Measurements from ENCODE around the gene MORN1. TPM values are rescaled to one million over a fixed set of nuclear protein-coding genes. Genes with fewer than 3 reads are reported as not detected.

MORN1 gene
- total and polyA plus RNA-seq, 2 of the 4 experiments (the other 2 are of a cell fraction), result 3.0 to 4.2 TPM

- Histone ChIP-seq H2AK9ac (replicated peaks; ENCODE audit: low read depth, low read length, poor library complexity) (no peak overlapping the region), H2AFZ (replicated peaks; ENCODE audit: low read length, poor library complexity) (no peak overlapping the region), H2AK5ac (ENCODE audit: low read depth, low read length) (no peak overlapping the region), H3K9ac (ENCODE audit: low read depth, low read length) (no peak overlapping the region), H3K9me3 (ENCODE audit: control insufficient read depth, insufficient read depth, low read length) (no peaks in the 10 kb centered on the region), H2BK15ac (ENCODE audit: low read depth, low read length) (no peak overlapping the region), H3K23ac (ENCODE audit: low read depth, low read length) (no peak overlapping the region), H3K9me1 (ENCODE audit: insufficient read depth, low read length) (no peaks in the 10 kb centered on the region), H4K91ac (ENCODE audit: insufficient read depth, low read depth, low read length) (no peak overlapping the region), H3K4me3 (ENCODE audit: insufficient read depth, low read depth, low read length) (no peak overlapping the region), H3K4ac (ENCODE audit: low read depth, low read length) (no peak overlapping the region), H3K27ac (ENCODE audit: insufficient read depth, low read length) (no peak overlapping the region), H3K4me1 (ENCODE audit: control insufficient read depth, insufficient read depth, low read length) (no peaks in the 10 kb centered on the region), H4K5ac (ENCODE audit: low read depth, low read length) (no peak overlapping the region), H3K27me3 (ENCODE audit: control insufficient read depth, insufficient read depth, low read length) (no peaks in the 10 kb centered on the region), H3K4me2 (ENCODE audit: low read depth, low read length) (no peak overlapping the region), H2BK120ac (ENCODE audit: low read depth, low read length) (no peak overlapping the region), H4K20me1 (ENCODE audit: insufficient read depth, low read length) (no peaks in the 10 kb centered on the region), H3K14ac (replicated peaks; ENCODE audit: low read depth, low read length) (no peak overlapping the region), H3K79me1 (ENCODE audit: low read depth in 1 of 2, low read length in 2 of 2) (no peaks in the 10 kb centered on the region), H3K56ac (ENCODE audit: extremely low read depth, insufficient read depth, low read length) (no peak overlapping the region), H3K18ac (ENCODE audit: low read depth, low read length) (no peak overlapping the region), H2BK20ac (ENCODE audit: low read depth, low read length) (no peak overlapping the region), H4K8ac (ENCODE audit: low read depth in 2 of 2, low read length in 2 of 2) (no peak overlapping the region), H2BK5ac (ENCODE audit: low read depth, low read length, poor library complexity, severe bottlenecking) (no peak overlapping the region), H3K36me3 (ENCODE audit: control insufficient read depth, insufficient read depth, low read length) (no peaks in the 10 kb centered on the region)
- intact Hi-C loops (cut with micrococcal nuclease), result no loop called here
- dilution Hi-C loops (cut with HindIII; ENCODE audit: low sequenced_read_pairs, unreplicated experiment), result no loop called here
- TF ChIP-seq ELK1 (IDR thresholded peaks at IDR 0.05; ENCODE audit: borderline replicate concordance, low read depth, low read length) (no peak), RCOR1 (IDR thresholded peaks at IDR 0.05; ENCODE audit: insufficient replicate concordance, low read length) (no peak), CHD1 (IDR thresholded peaks at IDR 0.05; ENCODE audit: low read depth, low read length) (no peak), NFE2L2 (IDR thresholded peaks at IDR 0.05; ENCODE audit: low read depth, low read length) (no peak), RFX5 (IDR thresholded peaks at IDR 0.05; ENCODE audit: low read depth, low read length) (no peak), MAZ (IDR thresholded peaks at IDR 0.05; ENCODE audit: borderline replicate concordance, low read depth, low read length) (no peak), SMC3 (IDR thresholded peaks at IDR 0.05; ENCODE audit: low read depth, low read length) (no peak), FOS (IDR thresholded peaks at IDR 0.05; ENCODE audit: low read depth, low read length) (no peak), CTCF (conservative IDR thresholded peaks at IDR 0.05; ENCODE audit: low read depth, low read length) (no peak), POLR2A (IDR thresholded peaks at IDR 0.05; ENCODE audit: low read depth, low read length) (no peak), MAFK (IDR thresholded peaks at IDR 0.05; ENCODE audit: low read depth, low read length) (no peak), USF2 (IDR thresholded peaks at IDR 0.05; ENCODE audit: low read depth, low read length) (no peak), RAD21 (IDR thresholded peaks at IDR 0.05; ENCODE audit: low read length) (no peak), BHLHE40 (IDR thresholded peaks at IDR 0.05; ENCODE audit: low read depth, low read length) (no peak)
- ChIA-PET CTCF (interaction anchor here (0.9 kb wide), 1 partner anchor 10 kb away, joined by 3 read pairs; no protein-coding TSS in a partner anchor), POLR2A (ENCODE audit: unreplicated experiment) (no interaction called here)
- in situ Hi-C loops (cut with MboI; ENCODE audit: low sequenced_read_pairs), result loop anchor here (25.0 kb wide), 1 partner anchor 388 kb away; no protein-coding TSS in a partner anchor
- DNase-seq, result no peak
- no TSS peak for BruUV-seq (replicated peaks)
- WGBS, 2 experiments (ENCODE audit: extremely low coverage in 2 of 2, insufficient read length in 1 of 2), result 100% methylated on average over 1 of the region's 9 CpGs; no CpG with 5 or more reads in 1 of the 2 experiments
- no peak for ATAC-seq (ENCODE audit: low read depth)
Observed at GRCh38 chr1:2349806-2350205, 41.5 kb downstream of the MORN1 start.

All from IMR-90 (cell line).